CD4-positive, alpha-beta T cell treated with Interleukin-2 at 100 ng/mL for 4 hours (primary cell): ENCODE measurements around the gene DTX1.
"Not testable (repeated sequence)": the region's sequence is repeated elsewhere in the genome, so short reads cannot be mapped to it uniquely, and the experiment has no call there.

ENCODE experiments used
- DNase-seq: peaks from one replicate; pipeline ENCODE4 v3.0.0-alpha.2; 2020; ENCODE audit warnings: low spot score

The DTX1 gene

GRCh38 chr12:113115455-113116126 is 59.1 kb downstream of the DTX1 start:
- DNase-seq: no peak

GRCh38 chr12:113116875-113117274 is 60.3 kb downstream of the DTX1 start:
- no peak for DNase-seq

- not testable (repeated sequence) for DNase-seq
Measured at GRCh38 chr12:113117684-113118083, 61.2 kb downstream of the DTX1 start.

- no peak for DNase-seq
Measured at GRCh38 chr12:113118142-113118541, 61.6 kb downstream of the DTX1 start.

- no peak for DNase-seq
Measured at GRCh38 chr12:113119980-113120669, 63.6 kb downstream of the DTX1 start.

- no peak for DNase-seq
Measured at GRCh38 chr12:113120670-113121370, 64.3 kb downstream of the DTX1 start.

GRCh38 chr12:113127791-113128199 is 71.3 kb downstream of the DTX1 start:
- DNase-seq: no peak

- DNase-seq: no peak
Measured at GRCh38 chr12:113128802-113129663, 72.5 kb downstream of the DTX1 start.

- no peak for DNase-seq
Measured at GRCh38 chr12:113129664-113130456, 73.3 kb downstream of the DTX1 start.

GRCh38 chr12:113130457-113131135 is 74.1 kb downstream of the DTX1 start:
- DNase-seq: no peak

- DNase-seq: no peak
Measured at GRCh38 chr12:113131556-113131955, 75.0 kb downstream of the DTX1 start.

GRCh38 chr12:113133036-113133435 is 76.5 kb downstream of the DTX1 start:
- DNase-seq: no peak

- DNase-seq: no peak
Measured at GRCh38 chr12:113133666-113134065, 77.1 kb downstream of the DTX1 start.

- DNase-seq: no peak
Measured at GRCh38 chr12:113134071-113134470, 77.5 kb downstream of the DTX1 start.

GRCh38 chr12:113134521-113134951 is 78.0 kb downstream of the DTX1 start:
- DNase-seq: no peak

- peak; percentile 62 for DNase-seq
Measured at GRCh38 chr12:113135178-113136127, 78.9 kb downstream of the DTX1 start, which contains the start of gene RASAL1. RASAL1 (minus strand) TSS chr12:113135761; CDS start chr12:113135462, 299 bp downstream.

- DNase-seq: peak; percentile 24
Measured at GRCh38 chr12:113136128-113136989, 79.8 kb downstream of the DTX1 start.

- no peak for DNase-seq
Measured at GRCh38 chr12:113136990-113137511, 80.5 kb downstream of the DTX1 start.
